ENCODE measurements around the gene QKI. TPM values are rescaled to one million over a fixed set of nuclear protein-coding genes. Genes with fewer than 3 reads are reported as not detected.

Gene QKI
- total RNA-seq, 1 donor, result 212 TPM

DNA sequence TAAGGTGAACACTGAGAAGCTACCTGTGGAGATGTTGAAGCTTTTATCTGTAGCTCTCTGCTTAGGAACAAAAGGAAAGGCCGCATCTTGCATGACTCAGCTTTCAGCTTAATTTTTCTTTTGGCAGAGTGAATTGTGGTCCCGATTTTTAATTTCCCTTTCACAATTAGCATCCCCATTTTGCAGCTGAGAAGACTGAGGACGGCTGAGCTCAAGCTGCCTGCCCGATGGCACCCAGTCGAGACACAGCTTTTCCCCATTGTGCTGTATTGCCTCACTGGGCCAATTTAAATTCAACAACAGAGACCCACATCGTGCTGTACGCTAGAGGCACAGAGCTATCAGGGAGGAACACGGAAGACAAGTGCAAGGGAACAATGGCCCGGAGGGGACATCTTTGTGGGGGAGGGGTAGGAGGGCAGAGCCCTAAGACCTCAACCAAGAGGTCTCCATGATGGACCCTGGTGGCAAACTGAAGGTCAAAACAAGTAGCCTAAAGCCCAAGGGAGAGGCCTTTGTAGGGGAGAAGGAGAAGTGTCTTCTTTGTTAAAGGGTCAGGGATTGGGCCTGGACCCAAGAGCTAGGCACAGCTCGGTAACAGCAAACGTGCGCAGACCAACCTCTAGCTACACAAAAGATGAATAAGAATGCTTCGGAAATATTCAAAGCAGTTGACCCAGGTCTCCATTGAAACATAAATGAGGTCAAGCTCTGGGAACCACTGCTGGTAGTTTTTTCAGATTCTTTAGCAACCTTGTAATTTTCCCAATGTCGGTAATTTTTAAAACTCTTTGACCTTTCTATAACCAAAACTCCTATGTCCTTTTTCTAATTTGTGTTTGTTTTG lies 13.3 kb upstream of the QKI start:
- Histone ChIP-seq H3K79me2 (ENCODE audit: insufficient read depth, low read length) (no peaks in the 10 kb centered on the region), H3K27ac (ENCODE audit: low read depth, low read length) (no peak overlapping the region), H3K36me3 (ENCODE audit: insufficient read depth, low read length) (no peaks in the 10 kb centered on the region), H4K20me1 (ENCODE audit: insufficient read depth, low read length) (no peaks in the 10 kb centered on the region), H3K4me2 (ENCODE audit: insufficient read depth, low read length) (no peak overlapping the region), H3K4me3 (ENCODE audit: insufficient read depth, low read length) (no peak overlapping the region), H3K4me1 (ENCODE audit: insufficient read depth, low read length) (peaks cover 19% of the 10 kb centered on the region), H3K27me3 (ENCODE audit: insufficient read depth, low read length) (no peaks in the 10 kb centered on the region), H3K9me3 (ENCODE audit: low read depth, low read length) (no peaks in the 10 kb centered on the region), H2AFZ (ENCODE audit: low read length) (no peak overlapping the region)
- TF ChIP-seq, protein P1, sequence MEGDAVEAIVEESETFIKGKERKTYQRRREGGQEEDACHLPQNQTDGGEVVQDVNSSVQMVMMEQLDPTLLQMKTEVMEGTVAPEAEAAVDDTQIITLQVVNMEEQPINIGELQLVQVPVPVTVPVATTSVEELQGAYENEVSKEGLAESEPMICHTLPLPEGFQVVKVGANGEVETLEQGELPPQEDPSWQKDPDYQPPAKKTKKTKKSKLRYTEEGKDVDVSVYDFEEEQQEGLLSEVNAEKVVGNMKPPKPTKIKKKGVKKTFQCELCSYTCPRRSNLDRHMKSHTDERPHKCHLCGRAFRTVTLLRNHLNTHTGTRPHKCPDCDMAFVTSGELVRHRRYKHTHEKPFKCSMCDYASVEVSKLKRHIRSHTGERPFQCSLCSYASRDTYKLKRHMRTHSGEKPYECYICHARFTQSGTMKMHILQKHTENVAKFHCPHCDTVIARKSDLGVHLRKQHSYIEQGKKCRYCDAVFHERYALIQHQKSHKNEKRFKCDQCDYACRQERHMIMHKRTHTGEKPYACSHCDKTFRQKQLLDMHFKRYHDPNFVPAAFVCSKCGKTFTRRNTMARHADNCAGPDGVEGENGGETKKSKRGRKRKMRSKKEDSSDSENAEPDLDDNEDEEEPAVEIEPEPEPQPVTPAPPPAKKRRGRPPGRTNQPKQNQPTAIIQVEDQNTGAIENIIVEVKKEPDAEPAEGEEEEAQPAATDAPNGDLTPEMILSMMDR (IDR thresholded peaks at IDR 0.05; ENCODE audit: extremely low read depth, low read depth, low read length), result no peak
- DNase-seq (ENCODE audit: insufficient read length, low spot score, missing footprints), result no peak

DNA sequence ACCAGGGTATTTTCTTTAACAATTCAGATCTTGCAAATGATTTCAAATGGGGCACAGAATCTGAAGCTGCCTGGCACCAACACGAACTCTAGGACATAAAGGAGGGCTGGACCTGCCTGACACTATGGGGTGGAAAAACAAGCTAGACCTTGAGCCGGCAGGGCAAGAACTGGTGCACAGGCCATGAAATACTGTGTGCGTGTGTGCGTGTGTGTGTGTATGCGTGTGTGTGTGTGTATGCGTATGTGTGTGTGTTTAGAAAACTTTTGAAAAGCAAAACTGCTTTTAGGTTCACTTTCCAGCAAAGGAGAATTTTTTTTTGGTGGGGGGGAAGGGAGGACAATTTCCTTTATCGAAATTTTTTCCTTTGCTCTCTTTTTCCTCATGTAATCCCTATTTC lies 11.9 kb upstream of the QKI start:
- Histone ChIP-seq H3K9me3 (ENCODE audit: low read depth, low read length) (no peaks in the 10 kb centered on the region), H3K4me1 (ENCODE audit: insufficient read depth, low read length) (peaks cover 14% of the 10 kb centered on the region), H3K4me2 (ENCODE audit: insufficient read depth, low read length) (no peak overlapping the region), H4K20me1 (ENCODE audit: insufficient read depth, low read length) (no peaks in the 10 kb centered on the region), H3K27ac (ENCODE audit: low read depth, low read length) (no peak overlapping the region), H3K27me3 (ENCODE audit: insufficient read depth, low read length) (no peaks in the 10 kb centered on the region), H3K36me3 (ENCODE audit: insufficient read depth, low read length) (no peaks in the 10 kb centered on the region), H2AFZ (ENCODE audit: low read length) (no peak overlapping the region), H3K4me3 (ENCODE audit: insufficient read depth, low read length) (no peak overlapping the region), H3K79me2 (ENCODE audit: insufficient read depth, low read length) (no peaks in the 10 kb centered on the region)
- no peak for DNase-seq (ENCODE audit: insufficient read length, low spot score, missing footprints)
- TF ChIP-seq, protein P1 (IDR thresholded peaks at IDR 0.05; ENCODE audit: extremely low read depth, low read depth, low read length), result no peak

- Histone ChIP-seq H3K4me3 (ENCODE audit: insufficient read depth, low read length) (no peak overlapping the region), H2AFZ (ENCODE audit: low read length) (peak overlapping the region; percentile 99), H3K4me2 (ENCODE audit: insufficient read depth, low read length) (no peak overlapping the region), H3K79me2 (ENCODE audit: insufficient read depth, low read length) (no peaks in the 10 kb centered on the region), H3K4me1 (ENCODE audit: insufficient read depth, low read length) (peaks cover 14% of the 10 kb centered on the region), H3K9me3 (ENCODE audit: low read depth, low read length) (no peaks in the 10 kb centered on the region), H3K27ac (ENCODE audit: low read depth, low read length) (peak overlapping the region; percentile 8), H4K20me1 (ENCODE audit: insufficient read depth, low read length) (no peaks in the 10 kb centered on the region), H3K27me3 (ENCODE audit: insufficient read depth, low read length) (no peaks in the 10 kb centered on the region), H3K36me3 (ENCODE audit: insufficient read depth, low read length) (no peaks in the 10 kb centered on the region)
- TF ChIP-seq, protein P1 (IDR thresholded peaks at IDR 0.05; ENCODE audit: extremely low read depth, low read depth, low read length), result no peak
- DNase-seq (ENCODE audit: insufficient read length, low spot score, missing footprints), result peak; percentile 60
These were observed 9.7 kb upstream of the QKI start for GRCh38 chr6:163404825-163405265.
